Heart left ventricle (tissue), 13 donors: ENCODE results near the gene ING5.

Experiments used
- POLR2A ChIP-seq, 2 donors: fragments of 450-650 bp; IDR thresholded peaks; one replicate each; pipeline ENCODE4 v1.6.1; 2017; ENCODE audit warnings: antibody characterized with exemption in 2 of 2, mild to moderate bottlenecking in 2 of 2, moderate library complexity in 2 of 2
- TF ChIP-seq, protein P1 (sequence below), 12 donors: fragments of 200-600 bp; sonication (generic) in 4 of 12; IDR thresholded peaks; one replicate each; pipeline versions ENCODE4 v1.5.0 to v1.8.0; 2018 to 2022; ENCODE audit warnings: antibody characterized with exemption in 12 of 12, mild to moderate bottlenecking in 5 of 12
- donor health status: ischemic (EF 13 %, LVEDD 7.1; RV severe dilation, severe dysfunction).
- donor health status: DM: no; HTN: yes; CAD: no.
- donor health status: DM: no; HTN: no; CAD: no.
- donor health status: ischemic (EF 25% LVEDD 6.9; RV normal size, moderate dysfunction).
- donor health status: ischemic (EF 25% LVEDD 5.7; RV mildly dilated, moderate dysfunction).
- donor health status: ischemic (EF 35%, LVEDD 5.7; RV mildly dilated, moderate dysfunction).
- donor health status: nonischemic (EF 11% LVEDD 7.7; RV severe dilation, severe dysfunction).
- donor health status: DM: yes; HTN: yes; CAD: no.
- donor health status: PGD.
- donor health status: ischemic (EF 29% LVEDD 5.4; RV normal size, mild dysfunction).
- donor health status: nonischemic (EF 23%, LVEDD 6.1; RV moderate dilation, normal function).

DNA sequence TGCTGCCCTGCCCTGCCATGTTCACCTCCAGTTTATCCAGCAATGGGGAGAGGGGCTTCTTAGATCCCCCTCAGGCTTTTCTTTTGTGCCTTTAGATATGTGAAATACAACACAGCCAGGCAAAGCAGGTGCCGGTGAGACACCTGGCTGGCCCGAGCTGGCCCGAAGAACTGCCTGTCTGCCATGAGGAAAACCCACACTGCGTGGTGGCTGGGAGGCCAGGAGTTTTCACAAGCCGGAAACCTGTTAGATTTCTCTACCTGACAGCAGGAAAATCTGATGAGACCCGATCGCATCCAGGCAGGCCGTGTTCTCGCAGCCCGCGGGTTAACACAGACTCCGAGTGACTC, 69.1 kb downstream of the ING5 start:
- TF ChIP-seq, protein P1, sequence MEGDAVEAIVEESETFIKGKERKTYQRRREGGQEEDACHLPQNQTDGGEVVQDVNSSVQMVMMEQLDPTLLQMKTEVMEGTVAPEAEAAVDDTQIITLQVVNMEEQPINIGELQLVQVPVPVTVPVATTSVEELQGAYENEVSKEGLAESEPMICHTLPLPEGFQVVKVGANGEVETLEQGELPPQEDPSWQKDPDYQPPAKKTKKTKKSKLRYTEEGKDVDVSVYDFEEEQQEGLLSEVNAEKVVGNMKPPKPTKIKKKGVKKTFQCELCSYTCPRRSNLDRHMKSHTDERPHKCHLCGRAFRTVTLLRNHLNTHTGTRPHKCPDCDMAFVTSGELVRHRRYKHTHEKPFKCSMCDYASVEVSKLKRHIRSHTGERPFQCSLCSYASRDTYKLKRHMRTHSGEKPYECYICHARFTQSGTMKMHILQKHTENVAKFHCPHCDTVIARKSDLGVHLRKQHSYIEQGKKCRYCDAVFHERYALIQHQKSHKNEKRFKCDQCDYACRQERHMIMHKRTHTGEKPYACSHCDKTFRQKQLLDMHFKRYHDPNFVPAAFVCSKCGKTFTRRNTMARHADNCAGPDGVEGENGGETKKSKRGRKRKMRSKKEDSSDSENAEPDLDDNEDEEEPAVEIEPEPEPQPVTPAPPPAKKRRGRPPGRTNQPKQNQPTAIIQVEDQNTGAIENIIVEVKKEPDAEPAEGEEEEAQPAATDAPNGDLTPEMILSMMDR (IDR thresholded peaks at IDR 0.05), result no peak
- no peak for TF ChIP-seq POLR2A (IDR thresholded peaks at IDR 0.05)
